Ovary (tissue), 9 donors: ENCODE results near the gene CAPN13. TPM values are rescaled to one million over a fixed set of nuclear protein-coding genes. Genes with fewer than 3 reads are reported as not detected.

Experiments used
- DNase-seq, 5 donors: peaks; one replicate each; pipeline ENCODE4 v3.0.0-alpha.2; 2019 to 2020
- H3K27ac ChIP-seq, 2 donors: fragments of 200-600 bp; one replicate each; pipeline versions ENCODE4 v1.5.1 to v1.8.0; 2019 to 2022
- H3K27me3 ChIP-seq: fragments of 200-600 bp; one replicate; pipeline ENCODE4 v1.8.0; 2022
- H3K36me3 ChIP-seq: fragments of 200-600 bp; sonication (generic); one replicate; pipeline ENCODE4 v1.5.1; 2019
- H3K4me1 ChIP-seq: one replicate; pipeline ENCODE4 v1.8.1; 2013; ENCODE audit warnings: mild to moderate bottlenecking, moderate library complexity; ENCODE audit not compliant: insufficient read depth
- H3K4me3 ChIP-seq: fragments of 200-600 bp; sonication (generic); one replicate; pipeline ENCODE4 v1.5.1; 2017
- H3K9me3 ChIP-seq, 2 donors: fragments of 200-600 bp in 1 of 2; sonication (generic) in 1 of 2; one replicate each; pipeline versions ENCODE4 v1.5.1 to v1.8.1; 2013 to 2019; ENCODE audit warnings: mild to moderate bottlenecking in 1 of 2, moderate library complexity in 1 of 2
- CTCF ChIP-seq, 3 donors: fragments of 450-650 bp in 2 of 3; fragments of 200-600 bp in 1 of 3; IDR thresholded peaks; one replicate each; pipeline versions ENCODE4 v1.5.1 to v1.8.0; 2016 to 2022; ENCODE audit warnings: antibody characterized with exemption in 3 of 3, mild to moderate bottlenecking in 1 of 3
- EP300 ChIP-seq: sonication (generic); formaldehyde crosslinking; IDR thresholded peaks from one replicate; pipeline ENCODE4 v1.6.1; 2017; ENCODE audit warnings: antibody characterized with exemption
- POLR2A ChIP-seq: fragments of 450-650 bp; IDR thresholded peaks from one replicate; pipeline ENCODE4 v1.6.1; 2017; ENCODE audit warnings: antibody characterized with exemption, mild to moderate bottlenecking, moderate library complexity
- WGBS, 3 donors: extraction: QIAGEN DNeasy Blood & Tissue Kit in 1 of 3; methylation state at CpG; one replicate each; pipeline versions ENCODE4 v1.1.5 to v1.1.7; 2013 to 2017; 5-methylcytosine and 5-hydroxymethylcytosine counted together
- intact Hi-C, 4 donors: fragments of 100-400 bp; cut with DNase I; formaldehyde crosslinking; loops; one replicate each; pipeline versions ENCODE4 v1.11.0 to v1.15.1; 2022 to 2023
- polyA plus RNA-seq, 2 donors: library from polyadenylated mRNA; stranded (reverse); fragments of 200-250 nt in 1 of 2; fragments of 350-450 nt in 1 of 2; fragmentation: Illumina TruSeq in 1 of 2; extraction: RNeasy Lipid Tissue Mini Kit (QIAGEN cat#74804) in 1 of 2; gene quantifications; one replicate each; pipeline ENCODE4 v1.2.3, GENCODE V29; 2013 to 2014
- total RNA-seq, 7 donors: library from RNA; depleted of rRNA in 2 of 7; stranded (reverse); fragments of >200 nt in 2 of 7; fragmentation: NEBNext Ultra II Directional in 3 of 7; extraction: Animal tissue kit (Norgen Biotek cat#: 25700) in 3 of 7; gene quantifications; one replicate each; pipeline versions ENCODE4 v1.1.0 to v1.2.4, GENCODE V29; 2016 to 2023
- donor health status: DM: no; HTN: no; CAD: no; lungs with moderate emphysema.
- donor health status: DM: no; HTN: no; CAD: no.
- donor health status: Bipolar disorder and iron deficiency.
- donor health status: DM: yes; HTN: yes; CAD: no.
- donor health status: DM: no; HTN: no; CAD: no.
- donor health status: DM: yes; HTN: yes; CAD: no.

Gene CAPN13
- total and polyA plus RNA-seq, 9 donors, result 0.05 to 2.5 (median 0.30) TPM; not detected in 4

GRCh38 chr2:30768708-30769480 lies 38.4 kb downstream of the CAPN13 start:
- no peaks in the 10 kb centered on the region for H3K9me3 ChIP-seq
- DNase-seq, result no peak

GRCh38 chr2:30768036-30768686 lies 39.1 kb downstream of the CAPN13 start:
- Histone ChIP-seq H3K36me3 (no peaks in the 10 kb centered on the region), H3K9me3 (no peaks in the 10 kb centered on the region), H3K27ac (no peak overlapping the region), H3K4me3 (no peak overlapping the region), H3K4me1 (no peaks in the 10 kb centered on the region), H3K27me3 (no peaks in the 10 kb centered on the region)
- no peak for TF ChIP-seq CTCF (IDR thresholded peaks at IDR 0.05)
- TF ChIP-seq POLR2A, result no peak
- TF ChIP-seq EP300, result no peak
- no peak for DNase-seq
- intact Hi-C loops, result no loop called here
- 57 to 72% (median 68%) methylated on average over 8 of the region's 8 CpGs for WGBS, 3 donors

More at GRCh38 chr2:30768708-30769480, 38.4 kb downstream of the CAPN13 start:
- no peak overlapping the region for H3K4me3 ChIP-seq
- no peaks in the 10 kb centered on the region for H3K27me3 ChIP-seq
- intact Hi-C loops, result no loop called here
- WGBS, 3 donors, result 65 to 85% (median 69%) methylated on average over 9 of the region's 9 CpGs
- H3K27ac ChIP-seq, result no peak overlapping the region
- TF ChIP-seq EP300, result no peak
- TF ChIP-seq CTCF (IDR thresholded peaks at IDR 0.05), result no peak
- no peak for TF ChIP-seq POLR2A
- H3K36me3 ChIP-seq, result no peaks in the 10 kb centered on the region
- H3K4me1 ChIP-seq, result no peaks in the 10 kb centered on the region

GRCh38 chr2:30766666-30767065 lies 40.6 kb downstream of the CAPN13 start:
- no peak for DNase-seq
- Histone ChIP-seq H3K4me1 (no peaks in the 10 kb centered on the region), H3K27ac (no peak overlapping the region), H3K27me3 (no peaks in the 10 kb centered on the region), H3K36me3 (no peaks in the 10 kb centered on the region), H3K9me3 (no peaks in the 10 kb centered on the region), H3K4me3 (no peak overlapping the region)
- WGBS, 3 donors, result 45 to 67% (median 53%) methylated on average over 3 of the region's 3 CpGs
- intact Hi-C loops, result no loop called here
- TF ChIP-seq EP300, result no peak

GRCh38 chr2:30765876-30766470 lies 41.3 kb downstream of the CAPN13 start:
- H3K4me1 ChIP-seq, result no peaks in the 10 kb centered on the region
- H3K9me3 ChIP-seq, result no peaks in the 10 kb centered on the region
- H3K36me3 ChIP-seq, result no peaks in the 10 kb centered on the region
- intact Hi-C loops, result no loop called here
- no peak overlapping the region for H3K4me3 ChIP-seq
- no peak for DNase-seq
- WGBS, 3 donors, result 70 to 76% (median 71%) methylated on average over 12 of the region's 12 CpGs
- H3K27ac ChIP-seq, result no peak overlapping the region
- no peaks in the 10 kb centered on the region for H3K27me3 ChIP-seq
- TF ChIP-seq EP300 (no peak), CTCF (IDR thresholded peaks at IDR 0.05) (no peak), POLR2A (no peak)

- Histone ChIP-seq H3K9me3 (no peaks in the 10 kb centered on the region), H3K4me3 (no peak overlapping the region), H3K36me3 (no peaks in the 10 kb centered on the region), H3K27me3 (no peaks in the 10 kb centered on the region), H3K27ac (no peak overlapping the region), H3K4me1 (no peaks in the 10 kb centered on the region)
- TF ChIP-seq POLR2A (no peak), EP300 (no peak), CTCF (IDR thresholded peaks at IDR 0.05) (no peak)
- DNase-seq, result no peak
- 67 to 69% (median 68%) methylated on average over 4 of the region's 4 CpGs for WGBS, 3 donors
- intact Hi-C loops, result no loop called here
Measured at GRCh38 chr2:30765191-30765590, 42.1 kb downstream of the CAPN13 start.
